ENCODE data around the gene RPL41. TPM values are rescaled to one million over a fixed set of nuclear protein-coding genes. Genes with fewer than 3 reads are reported as not detected.

RPL41 gene
- total RNA-seq, 1 experiment from 2014 or later = 4,637 TPM

- H3K4me1 Mint-ChIP-seq = peaks cover 5 to 6% of the 10 kb centered on the region in 2 experiments
- H3K9me3 Mint-ChIP-seq = no peaks in the 10 kb centered on the region; a peak in 1 of 5 replicates
- no peak for DNase-seq
- no peak overlapping the region for H2BK5ac ChIP-seq (ENCODE audit: insufficient read length, low read length)
- no peak for TF ChIP-seq CTCF (conservative IDR thresholded peaks at IDR 0.05)
- H4K8ac ChIP-seq (replicated peaks; ENCODE audit: insufficient read length, low read depth, low read length) = no peak overlapping the region
- no peak overlapping the region for H2AK5ac ChIP-seq (ENCODE audit: insufficient read length, low read length)
- no peak overlapping the region for H3K4me2 ChIP-seq (ENCODE audit: insufficient read depth, insufficient read length, low read length)
- no peak overlapping the region; a peak in 1 of 5 replicates for H3K4me3 Mint-ChIP-seq
- no peak overlapping the region for H3K14ac ChIP-seq (ENCODE audit: insufficient read depth, low read length)
- no peaks in the 10 kb centered on the region for H3K4me1 ChIP-seq (ENCODE audit: insufficient read depth, low read length)
- no peak overlapping the region for H3K4ac ChIP-seq (ENCODE audit: low read depth, low read length)
- no peak overlapping the region for H2BK15ac ChIP-seq (ENCODE audit: low read depth, low read length)
- H4K20me1 ChIP-seq (ENCODE audit: control insufficient read depth, insufficient read depth, insufficient read length) = no peaks in the 10 kb centered on the region
- H2BK120ac ChIP-seq (ENCODE audit: low read depth, low read length, poor library complexity, severe bottlenecking) = no peak overlapping the region
- H2AFZ ChIP-seq (ENCODE audit: low read length) = no peak overlapping the region
- peaks cover 17 to 45% (median 44%) of the 10 kb centered on the region in 3 experiments; a peak in 6 of 7 replicates for H3K36me3 Mint-ChIP-seq (ENCODE audit: insufficient read depth in 1 of 3, low read depth in 3 of 3)
- H4K5ac ChIP-seq (ENCODE audit: insufficient read length, low read depth, low read length) = no peak overlapping the region
- no peaks in the 10 kb centered on the region for H3K79me2 ChIP-seq (ENCODE audit: insufficient read depth, low read length)
- H2BK20ac ChIP-seq (ENCODE audit: low read depth, low read length, poor library complexity, severe bottlenecking) = no peak overlapping the region
- H3K18ac ChIP-seq (ENCODE audit: insufficient read length, low read depth, low read length) = no peak overlapping the region
- WGBS (ENCODE audit: extremely low coverage, insufficient read length, low lambda C conversion rate) = no CpG with 5 or more reads among the region's 13 CpGs
- no peak overlapping the region for H3K27ac ChIP-seq (ENCODE audit: insufficient read length, low read depth, low read length)
- H3K9me3 ChIP-seq (ENCODE audit: control insufficient read depth, low read depth, low read length) = no peaks in the 10 kb centered on the region
- H3T11ph ChIP-seq (ENCODE audit: low read length) = no peak overlapping the region
- H3K27me3 ChIP-seq (ENCODE audit: insufficient read depth, low read length) = no peaks in the 10 kb centered on the region
- H3K23me2 ChIP-seq (ENCODE audit: insufficient read length, low read depth, low read length, poor library complexity, severe bottlenecking) = peaks cover 3% of the 10 kb centered on the region
- no peak overlapping the region for H2BK12ac ChIP-seq (ENCODE audit: insufficient read length, low read depth, low read length)
- H3K56ac ChIP-seq (ENCODE audit: insufficient read length, low read depth, low read length) = no peak overlapping the region
- no peak overlapping the region for H3K9ac ChIP-seq (ENCODE audit: extremely low read depth, insufficient read length, low read length)
- H3K23ac ChIP-seq (ENCODE audit: insufficient read length, low read depth, low read length) = no peak overlapping the region
- H4K91ac ChIP-seq (ENCODE audit: insufficient read length, low read depth, low read length) = no peak overlapping the region
- peak overlapping the region in 1 of 3 experiments; percentile 37; a peak in 2 of 7 replicates for H3K27ac Mint-ChIP-seq
- H3K79me1 ChIP-seq (ENCODE audit: insufficient read depth, low read depth, low read length, poor library complexity, severe bottlenecking) = no peaks in the 10 kb centered on the region
- no peaks in the 10 kb centered on the region for H3K27me3 Mint-ChIP-seq (ENCODE audit: low read depth)
These were observed 30.3 kb downstream of the RPL41 start for GRCh38 chr12:56146492-56147460.
